Right renal pelvis (tissue), 4 donors: ENCODE data around the gene CREB3L1. TPM values are rescaled to one million over a fixed set of nuclear protein-coding genes. Genes with fewer than 3 reads are reported as not detected.

Source experiments
- DNase-seq, 4 donors: peaks; one replicate each; pipeline ENCODE4 v3.0.0-alpha.2; 2013; ENCODE audit warnings: low read depth in 4 of 4, low spot score in 3 of 4, missing footprints in 1 of 4
- polyA plus RNA-seq, 4 donors: library from polyadenylated mRNA; unstranded; fragments of 120-200 nt; gene quantifications; one replicate each; pipeline ENCODE4 v1.2.1, GENCODE V29; 2013; ENCODE audit not compliant: insufficient read length in 4 of 4

CREB3L1 gene
- polyA plus RNA-seq, 4 donors = 15.2 to 22.1 (median 17.7) TPM

DNA sequence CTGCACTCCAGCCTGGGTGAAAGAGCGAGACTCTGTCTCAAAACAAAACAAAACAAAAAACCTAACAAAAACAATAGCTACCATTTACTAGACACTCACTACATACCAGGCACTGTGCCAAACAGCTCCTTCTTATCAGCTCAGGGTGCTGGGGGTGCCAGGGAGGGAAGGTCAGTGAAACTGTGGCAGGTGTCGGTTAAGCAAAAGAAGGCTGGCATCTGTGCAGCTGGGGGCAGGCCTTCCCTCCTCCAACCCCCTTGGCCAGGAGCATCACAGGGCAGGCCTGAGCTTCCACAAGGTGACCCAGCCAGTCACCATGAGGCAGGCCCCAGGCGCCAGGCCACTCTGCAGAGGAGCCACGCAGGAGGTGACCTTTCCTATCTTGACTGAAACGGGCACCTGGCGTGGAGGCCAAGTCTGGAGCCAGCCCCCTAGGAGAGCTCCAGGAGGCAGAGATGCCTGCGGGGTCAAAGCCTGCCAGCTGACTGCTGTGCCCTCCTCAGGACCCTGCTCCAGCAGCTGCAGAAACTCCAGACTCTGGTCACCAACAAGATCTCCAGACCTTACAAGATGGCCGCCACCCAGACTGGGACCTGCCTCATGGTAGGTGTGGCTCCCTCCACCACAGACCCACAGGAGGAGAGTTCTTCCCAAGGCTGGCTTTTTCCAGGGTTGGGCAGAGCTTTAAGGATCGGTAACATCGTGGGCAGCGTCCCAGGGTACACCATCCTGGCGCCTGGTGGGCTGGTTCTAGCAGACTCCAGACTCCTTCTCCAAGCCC is 38.5 kb downstream of the CREB3L1 start:
- no peak for DNase-seq

DNA sequence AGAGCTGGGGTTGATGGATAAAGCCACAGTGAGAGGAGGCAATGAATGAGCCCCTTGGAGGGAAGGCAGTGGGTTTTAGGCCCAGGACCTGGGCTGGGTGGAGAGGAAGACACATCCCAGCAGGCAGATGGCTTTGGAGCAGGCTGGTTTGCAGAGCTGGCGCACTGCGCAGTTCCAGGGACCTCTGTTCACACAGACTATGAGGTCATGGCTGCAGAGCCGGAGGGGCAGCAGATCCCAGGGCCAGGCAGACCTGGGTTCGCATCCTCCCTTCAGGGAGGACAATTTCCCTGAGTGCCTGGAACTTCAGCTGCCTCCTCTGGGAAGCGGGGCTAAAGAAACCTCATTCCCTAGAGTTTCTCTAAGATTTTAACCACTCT is 41.6 kb downstream of the CREB3L1 start:
- no peak for DNase-seq

DNA sequence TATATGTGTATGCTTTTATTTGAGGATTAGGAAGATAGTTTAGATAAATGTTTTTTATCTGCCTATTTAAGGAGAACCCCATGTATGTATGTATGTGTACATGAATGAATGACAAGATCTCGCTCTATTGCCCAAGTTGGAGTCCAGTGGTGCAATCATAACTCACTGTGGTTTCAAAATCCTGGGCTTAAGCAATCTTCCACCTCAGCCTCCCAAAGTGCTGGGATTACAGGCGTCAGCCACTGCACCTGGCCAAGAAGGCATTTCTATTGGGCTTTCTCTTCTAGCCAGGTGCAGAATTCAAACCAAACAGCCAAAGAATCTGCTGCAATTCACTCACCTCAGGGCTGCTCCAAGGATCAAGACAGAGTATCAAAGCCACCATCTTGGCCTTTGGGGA is 44.3 kb downstream of the CREB3L1 start:
- no peak for DNase-seq

DNA sequence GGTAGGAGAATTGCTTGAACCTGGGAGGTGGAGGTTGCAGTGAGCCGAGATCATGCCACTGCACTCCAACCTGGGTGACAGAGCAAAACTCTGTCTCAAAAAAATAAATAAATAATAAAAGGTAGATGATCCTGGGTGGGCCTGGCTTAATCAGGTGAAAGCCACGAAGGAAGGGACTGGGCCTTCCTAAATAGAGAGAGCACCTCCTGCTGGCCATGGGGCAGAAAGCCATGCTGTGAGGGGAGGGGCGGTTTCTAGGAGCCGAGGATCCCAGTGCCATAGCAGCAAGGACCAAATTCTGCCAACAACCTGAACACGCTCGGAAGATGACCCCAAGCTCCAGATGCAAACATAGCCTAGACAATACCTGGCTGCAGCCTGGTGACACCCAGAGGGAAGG is 45.3 kb downstream of the CREB3L1 start:
- no peak for DNase-seq

DNA sequence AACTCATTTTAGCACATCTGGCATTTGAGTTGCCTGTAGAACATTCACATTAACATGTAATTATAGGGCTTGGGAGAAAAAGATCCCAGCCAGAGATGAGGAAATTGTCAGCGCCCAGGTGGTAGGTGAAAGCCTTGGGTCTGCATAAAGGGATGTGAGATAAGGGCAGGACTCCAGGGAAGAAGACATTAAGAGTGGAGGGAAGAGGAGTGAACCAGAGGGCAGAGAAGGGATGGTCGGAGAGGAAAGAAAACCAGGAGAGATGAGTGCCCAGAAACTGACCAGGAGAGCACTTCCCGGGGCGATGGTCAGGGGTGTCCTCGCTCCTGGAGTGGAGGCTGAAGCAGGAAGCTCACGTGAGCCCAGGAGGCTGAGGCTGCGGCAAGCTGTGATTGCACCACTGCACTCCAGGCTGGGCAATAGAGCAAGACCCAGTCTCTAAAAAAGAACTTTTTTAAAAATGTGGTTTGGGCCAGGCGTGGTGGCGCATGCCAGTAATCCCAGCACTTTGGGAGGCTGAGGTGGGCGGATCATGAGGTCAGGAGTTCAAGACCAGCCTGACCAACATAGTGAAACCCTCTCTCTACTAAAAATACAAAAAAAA is 49.5 kb downstream of the CREB3L1 start:
- no peak for DNase-seq

DNA sequence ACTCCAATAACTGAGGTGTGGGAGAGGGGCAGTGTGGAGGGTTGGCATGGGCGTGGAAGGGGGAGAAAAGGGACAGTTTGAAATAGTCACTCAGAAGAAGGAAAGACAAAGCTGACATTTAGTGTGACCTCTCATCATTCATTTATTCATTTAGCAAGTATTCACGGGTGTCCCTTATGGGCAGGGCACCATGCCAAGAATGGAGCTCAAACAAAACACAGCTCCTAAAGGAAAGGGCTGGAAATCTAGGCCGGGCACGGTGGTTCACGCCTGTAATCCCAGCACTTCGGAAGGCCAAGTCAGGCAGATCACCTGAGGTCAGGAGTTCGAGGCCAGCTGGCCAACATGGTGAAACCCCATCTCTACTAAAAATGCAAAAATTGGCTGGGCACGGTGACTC is 50.4 kb downstream of the CREB3L1 start:
- no peak for DNase-seq

DNA sequence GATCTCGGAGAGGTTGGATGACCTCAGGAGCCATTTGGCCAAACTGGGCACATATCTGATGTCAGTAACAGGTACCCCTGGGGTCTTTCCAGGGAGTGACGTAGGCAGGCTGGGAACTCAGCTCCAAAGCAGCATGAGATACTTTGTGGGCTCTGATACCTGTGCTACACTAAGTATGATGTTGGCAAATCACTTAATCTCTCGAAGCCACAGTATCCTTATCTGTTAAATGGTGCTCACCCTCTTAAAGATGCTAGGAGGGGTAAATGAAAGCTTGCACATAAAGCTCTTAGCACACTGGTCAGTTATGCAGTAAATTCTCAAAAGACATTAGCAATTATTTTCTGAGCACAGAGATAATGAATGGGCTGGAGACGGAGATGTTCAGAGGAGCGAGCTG is 52.7 kb downstream of the CREB3L1 start:
- no peak for DNase-seq

DNA sequence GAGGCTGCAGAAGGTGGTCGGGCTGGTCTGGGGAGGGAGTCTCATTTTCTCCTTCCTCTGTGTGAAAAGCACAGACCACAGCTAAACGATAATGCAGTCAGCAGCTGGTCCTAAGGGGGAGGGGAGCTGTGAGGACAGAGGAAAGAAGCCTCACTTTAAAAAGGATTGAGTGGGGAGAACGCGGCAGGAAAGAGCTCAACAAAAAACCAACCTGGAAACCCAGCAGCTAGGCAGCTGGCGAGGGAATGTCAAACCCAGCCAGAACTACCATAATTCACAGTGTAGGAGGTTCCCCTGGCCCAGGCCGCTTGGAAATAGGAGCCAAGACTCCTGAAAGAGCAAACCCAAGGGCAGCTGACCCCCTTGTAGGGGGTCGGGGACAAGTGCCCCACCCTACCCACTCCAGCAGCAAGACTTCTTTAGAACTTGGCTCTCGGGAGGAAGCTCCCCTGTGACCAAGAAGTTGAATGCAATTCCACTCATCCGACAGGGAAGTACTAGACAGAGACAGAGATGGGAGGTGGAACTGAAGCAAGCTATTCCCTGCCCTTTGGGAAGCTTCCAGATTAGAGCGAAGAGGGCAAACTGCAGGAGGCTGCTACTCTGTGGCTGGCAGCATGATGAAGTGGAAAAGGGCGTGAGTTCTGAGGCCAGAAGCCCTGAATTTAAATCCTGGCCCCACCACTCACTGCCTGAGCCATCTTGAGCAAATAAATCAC is 53.3 kb downstream of the CREB3L1 start:
- DNase-seq = no peak

DNA sequence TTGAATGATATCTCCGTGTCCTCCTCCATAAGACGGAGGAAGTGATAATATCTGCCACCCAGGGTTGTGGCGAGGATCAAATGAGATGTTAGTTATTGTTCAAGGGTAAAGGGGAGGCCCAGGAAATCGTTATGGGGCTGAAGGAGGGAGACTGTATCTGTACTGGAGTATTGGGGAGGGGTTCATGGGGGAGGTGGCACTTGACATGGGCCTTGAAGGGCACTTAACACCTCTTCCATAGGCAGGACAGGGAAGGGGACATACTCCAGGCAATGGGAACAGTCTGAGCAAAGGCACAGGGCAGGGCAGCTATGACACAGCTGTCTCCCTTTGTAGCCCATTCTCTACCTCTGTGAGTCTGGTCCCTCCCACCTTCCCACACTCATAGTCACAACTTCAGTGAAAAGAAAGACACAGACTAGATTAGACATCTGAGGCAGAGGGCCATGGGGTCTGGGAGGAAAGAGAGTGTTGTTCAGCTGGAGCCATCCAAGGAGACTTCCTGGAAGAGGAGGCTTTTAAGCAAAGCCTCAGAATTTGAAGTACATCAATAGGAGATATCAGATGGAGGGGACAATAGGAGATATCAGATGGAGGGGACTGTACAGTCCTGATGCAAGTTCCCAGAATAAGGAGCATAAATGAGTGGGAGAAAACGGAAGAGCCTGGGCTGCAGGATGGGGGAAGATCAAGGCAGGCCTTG is 54.0 kb downstream of the CREB3L1 start:
- no peak for DNase-seq

DNA sequence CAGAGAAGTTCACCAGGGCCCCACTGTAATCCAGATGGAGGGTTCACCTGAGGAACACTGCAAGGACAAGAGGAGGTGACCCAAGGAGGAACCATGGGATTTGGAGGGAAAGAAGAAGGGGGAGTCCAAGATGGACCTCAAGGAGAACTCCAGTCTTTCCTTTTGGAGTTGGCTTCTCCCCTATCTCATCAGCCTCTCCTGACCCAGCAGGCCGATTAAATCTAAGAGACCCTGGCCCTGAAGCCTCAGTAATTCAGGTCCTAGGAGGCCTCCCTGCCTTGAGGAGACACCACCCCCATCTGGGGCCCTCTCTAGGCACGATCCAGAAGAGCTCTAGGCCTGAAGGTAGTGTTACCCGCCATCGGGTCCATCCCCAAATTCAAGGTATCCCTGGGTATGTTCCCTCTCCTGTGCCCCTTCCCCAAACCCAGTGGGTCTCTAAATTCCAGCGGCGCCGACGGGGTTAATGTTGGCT is 54.7 kb downstream of the CREB3L1 start:
- DNase-seq = no peak

DNA sequence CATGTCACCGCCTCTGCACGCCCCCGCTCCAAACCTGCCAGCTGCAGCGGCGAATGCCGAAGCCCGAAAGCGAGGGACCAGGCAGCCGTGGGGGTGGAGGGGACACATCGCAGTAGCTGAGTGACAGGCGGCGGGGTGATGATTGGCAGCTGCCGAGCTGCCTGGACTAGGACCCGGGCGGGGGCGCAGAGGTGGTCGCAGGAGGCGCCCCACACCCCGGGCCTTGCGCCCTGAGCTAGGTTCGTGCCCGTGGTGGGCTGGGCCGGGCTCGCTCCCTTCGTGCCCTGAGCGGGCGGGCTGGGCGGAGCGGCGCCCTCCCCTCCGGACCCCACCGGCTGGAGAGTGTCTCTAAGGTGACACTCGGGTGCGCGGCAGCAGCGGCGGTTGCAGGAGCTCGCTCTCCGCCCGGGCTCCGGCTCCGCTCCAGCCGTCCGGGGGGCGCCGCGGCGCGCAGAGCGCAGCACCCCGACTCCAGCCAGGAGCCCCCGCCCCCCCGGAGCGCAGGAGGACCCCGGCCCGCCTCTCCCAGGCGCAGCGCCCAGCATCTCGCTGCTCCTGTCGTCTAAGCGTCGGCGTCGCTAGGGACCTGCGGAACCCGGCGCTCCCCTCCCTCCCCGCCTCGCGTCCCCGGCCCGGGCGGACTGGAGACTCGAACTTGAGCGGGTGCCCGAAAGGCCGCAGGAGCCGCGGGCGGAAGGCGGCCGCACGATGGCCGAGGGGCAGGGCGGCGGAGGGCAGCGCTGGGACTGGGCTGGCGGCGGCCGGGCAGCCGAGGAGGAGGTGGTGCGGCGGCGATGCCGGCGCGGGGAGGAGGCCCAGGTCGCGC is 55.3 kb downstream of the CREB3L1 start:
- no peak for DNase-seq

DNA sequence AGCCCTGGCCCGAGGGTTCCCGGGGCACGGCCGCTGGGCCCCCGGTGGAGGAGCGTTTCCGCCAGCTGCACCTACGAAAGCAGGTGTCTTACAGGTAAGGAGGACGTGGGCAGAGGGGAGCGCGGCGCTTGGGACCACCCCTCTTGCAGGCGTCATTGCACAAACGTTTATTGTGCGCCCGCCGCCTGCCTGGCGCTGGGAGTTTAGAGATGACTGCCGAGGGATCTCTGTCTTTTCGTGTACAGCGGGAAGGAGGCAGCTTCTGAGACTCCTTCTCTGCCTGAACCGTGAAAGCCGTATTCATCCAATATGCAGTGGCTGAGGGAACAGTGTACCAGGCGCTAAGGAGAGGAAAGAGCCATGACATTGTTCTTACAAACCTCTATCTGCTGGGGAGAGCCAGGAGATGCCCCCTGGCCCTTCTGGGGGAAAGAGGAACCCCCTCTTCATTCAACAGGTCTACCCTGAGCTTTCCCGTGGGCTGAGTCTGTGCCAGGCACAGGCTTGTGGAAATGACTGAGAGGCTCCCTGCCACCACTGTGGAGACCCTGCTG is 56.0 kb downstream of the CREB3L1 start:
- DNase-seq = no peak

DNA sequence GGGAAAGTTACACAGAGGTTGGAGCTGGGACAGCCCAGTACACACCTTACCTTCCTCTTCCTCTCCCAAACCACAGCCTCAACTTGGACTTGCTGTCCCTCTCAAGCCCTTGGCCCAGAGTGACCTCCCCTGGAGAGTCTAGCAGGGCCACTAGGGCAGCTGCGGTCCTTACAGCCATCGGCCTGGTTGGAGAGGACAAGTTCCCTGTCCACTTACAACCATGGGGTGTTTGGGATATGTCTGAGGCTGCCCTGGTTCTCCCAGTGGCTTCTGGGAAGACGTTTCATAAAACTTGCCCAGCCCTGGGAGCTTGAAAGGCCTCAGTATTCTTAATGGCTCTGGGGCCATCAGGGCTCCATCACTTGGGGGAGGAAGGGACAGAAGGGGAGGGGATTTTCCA is 56.7 kb downstream of the CREB3L1 start:
- no peak for DNase-seq

DNA sequence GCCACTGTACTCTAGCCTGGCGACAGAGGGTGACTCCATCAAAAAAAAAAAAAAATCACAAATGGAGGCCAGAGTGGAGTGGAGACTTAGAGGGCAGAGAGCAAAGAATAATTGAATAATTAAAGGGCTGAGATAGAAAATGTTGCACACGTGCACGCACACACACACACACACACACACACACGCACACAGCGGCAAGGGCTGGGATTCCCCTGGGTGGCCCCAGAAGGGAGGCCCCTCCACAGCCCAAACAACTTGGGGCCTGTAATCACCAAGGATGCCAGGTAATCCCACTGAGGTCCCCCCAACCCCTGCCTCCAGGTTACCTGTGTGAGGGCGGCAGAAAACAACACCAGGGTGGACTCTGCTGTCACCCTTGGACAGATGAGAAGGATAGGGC is 57.8 kb downstream of the CREB3L1 start:
- no peak for DNase-seq

DNA sequence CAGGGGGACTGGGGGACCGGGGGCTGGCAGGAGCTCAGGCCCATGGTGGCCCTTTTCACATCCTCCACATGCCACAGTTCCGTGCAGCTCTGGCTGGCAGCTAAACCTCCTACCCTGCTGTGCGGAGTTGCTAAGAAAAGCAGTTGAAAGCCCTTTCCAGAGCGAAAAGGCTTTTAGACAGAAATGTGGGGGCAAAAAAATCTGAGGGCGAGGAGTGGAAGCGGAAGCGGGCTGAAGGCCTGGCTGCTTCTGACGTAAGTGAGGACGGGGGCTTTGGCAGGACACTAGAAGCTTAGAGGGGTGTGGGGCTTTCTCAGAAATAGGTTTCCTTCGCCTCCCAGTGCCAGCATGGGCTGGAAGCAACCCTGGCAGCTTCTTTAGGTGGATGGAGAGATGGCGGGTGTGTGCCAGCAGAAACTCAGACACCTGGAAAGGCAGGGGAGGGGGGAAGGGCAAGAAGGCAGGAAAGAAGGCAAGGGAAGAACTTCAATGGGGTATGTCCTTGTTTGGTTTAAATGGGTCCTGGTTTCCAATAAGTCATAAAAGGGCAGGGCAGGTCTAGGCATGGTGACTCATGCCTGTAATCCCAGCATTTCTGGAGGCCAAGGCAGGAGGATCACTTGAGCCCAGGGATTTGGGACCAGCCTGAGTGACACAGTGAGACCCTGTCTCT is 58.6 kb downstream of the CREB3L1 start:
- no peak for DNase-seq

DNA sequence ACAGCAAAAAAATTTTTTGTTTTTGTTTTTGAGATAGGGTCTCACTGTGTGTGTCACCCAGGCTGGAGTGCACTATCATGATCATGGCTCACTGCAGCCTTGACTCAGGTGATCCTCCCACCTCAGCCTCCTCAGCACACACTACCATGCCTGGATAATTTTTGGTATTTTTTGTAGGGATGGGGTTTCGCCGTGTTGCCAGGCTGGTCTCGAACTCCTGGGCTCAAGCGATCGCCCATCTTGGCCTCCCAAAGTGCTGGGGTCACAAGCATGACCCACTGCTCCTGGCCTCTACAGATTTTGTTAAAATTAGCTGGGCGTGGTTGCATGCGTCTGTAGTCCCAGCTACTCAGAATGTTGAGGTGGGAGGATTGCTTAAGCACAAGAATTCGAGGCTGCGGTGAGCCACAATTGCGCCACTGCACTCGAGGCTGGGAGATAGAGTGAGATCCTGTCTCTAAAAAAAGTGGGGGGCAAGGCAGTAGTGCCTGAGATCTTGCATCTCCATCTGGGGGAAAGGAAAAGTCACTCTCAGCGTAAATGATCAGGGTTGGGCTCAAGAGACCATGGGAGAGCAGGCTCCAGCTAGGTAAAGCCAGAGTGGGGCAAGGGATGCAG is 59.2 kb downstream of the CREB3L1 start:
- DNase-seq = no peak

DNA sequence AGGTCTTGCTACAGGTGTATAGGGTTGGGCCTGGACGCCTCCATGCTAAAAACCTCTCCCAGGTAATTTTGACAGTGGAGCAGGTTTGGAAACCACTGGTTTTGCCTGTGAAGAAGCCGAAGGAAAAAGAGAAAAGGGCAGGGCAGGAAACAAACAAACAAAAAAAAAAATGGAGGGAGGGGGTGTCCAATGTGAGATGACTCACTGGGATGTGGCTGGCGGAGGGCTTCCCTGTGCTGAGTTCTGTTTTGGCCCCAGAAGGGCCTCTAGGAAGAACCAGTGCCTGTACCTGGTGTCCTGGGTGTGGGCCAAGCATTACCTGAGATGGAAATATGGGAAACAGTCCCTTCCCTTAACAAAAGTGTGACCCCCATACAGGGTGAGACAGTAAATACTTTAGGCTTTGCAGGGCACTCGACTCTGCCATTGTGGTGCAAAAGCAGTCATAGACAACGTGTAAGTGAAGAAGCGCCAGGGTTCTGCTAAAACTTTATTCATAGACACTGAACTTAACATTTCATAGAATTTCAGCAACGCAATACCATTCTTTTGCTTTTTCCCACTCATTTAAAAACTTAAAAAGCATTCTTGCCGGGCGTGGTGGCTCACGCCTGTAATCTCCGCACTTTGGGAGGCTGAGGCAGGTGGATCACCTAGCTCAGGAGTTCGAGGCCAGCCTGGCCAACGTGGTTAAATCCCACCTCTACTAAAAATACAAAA is 60.3 kb downstream of the CREB3L1 start:
- DNase-seq = no peak

DNA sequence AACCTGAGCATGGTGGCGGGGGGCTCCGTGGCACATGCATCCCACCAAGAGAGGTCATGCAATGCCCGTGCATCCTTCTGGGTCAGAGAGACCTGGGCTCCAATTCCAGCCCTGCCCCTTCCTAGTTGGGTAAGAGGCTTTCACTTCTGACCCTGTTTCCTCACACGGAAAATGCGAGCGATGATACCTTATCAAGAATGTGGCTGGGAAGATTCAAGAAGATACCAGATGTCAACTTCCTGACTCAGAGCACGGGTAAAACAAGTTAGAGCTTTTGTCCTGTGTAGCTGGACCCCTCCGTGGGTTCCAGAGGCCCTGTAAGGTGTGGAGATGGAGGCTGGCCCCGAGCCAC is 61.1 kb downstream of the CREB3L1 start:
- DNase-seq = no peak
